ENCODE results near the gene TLE3. TPM values are rescaled to one million over a fixed set of nuclear protein-coding genes. Genes with fewer than 3 reads are reported as not detected.

TLE3 gene
- total and polyA plus RNA-seq, 2 experiments from 2014 or later = 20.5 to 38.2 TPM

DNA sequence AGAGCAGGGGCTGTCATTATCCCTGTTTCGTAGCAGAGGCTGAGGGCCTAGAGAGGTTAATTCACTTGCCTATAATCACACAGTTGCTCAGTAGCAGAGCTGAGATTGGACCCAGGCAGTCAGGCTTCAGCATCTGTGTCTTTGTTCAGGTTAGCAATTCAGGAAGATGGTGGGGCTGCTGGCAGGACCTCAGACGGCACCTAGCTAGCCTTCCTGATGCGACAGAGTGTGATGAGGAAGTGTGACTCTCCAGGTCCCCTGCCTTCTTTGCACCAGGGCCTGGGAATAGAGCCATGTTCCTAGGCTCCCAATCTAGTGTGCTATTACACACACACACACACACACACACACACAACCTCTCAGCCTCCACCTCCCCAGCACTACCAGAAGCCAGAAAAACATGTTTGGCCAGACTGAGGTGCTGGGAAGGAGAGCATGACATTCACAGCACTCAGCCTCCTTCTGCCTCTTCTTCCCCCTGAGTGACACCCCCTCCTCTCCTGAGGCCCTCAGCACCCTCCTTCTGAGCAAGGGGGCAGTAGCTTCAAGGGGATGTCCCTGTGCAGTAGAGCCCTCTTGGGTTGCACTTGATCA lies 88.9 kb downstream of the TLE3 start:
- no peak overlapping the region for H3K27ac ChIP-seq
- H3K9me3 ChIP-seq (ENCODE audit: low read depth) = no peaks in the 10 kb centered on the region
- TF ChIP-seq, protein P1, sequence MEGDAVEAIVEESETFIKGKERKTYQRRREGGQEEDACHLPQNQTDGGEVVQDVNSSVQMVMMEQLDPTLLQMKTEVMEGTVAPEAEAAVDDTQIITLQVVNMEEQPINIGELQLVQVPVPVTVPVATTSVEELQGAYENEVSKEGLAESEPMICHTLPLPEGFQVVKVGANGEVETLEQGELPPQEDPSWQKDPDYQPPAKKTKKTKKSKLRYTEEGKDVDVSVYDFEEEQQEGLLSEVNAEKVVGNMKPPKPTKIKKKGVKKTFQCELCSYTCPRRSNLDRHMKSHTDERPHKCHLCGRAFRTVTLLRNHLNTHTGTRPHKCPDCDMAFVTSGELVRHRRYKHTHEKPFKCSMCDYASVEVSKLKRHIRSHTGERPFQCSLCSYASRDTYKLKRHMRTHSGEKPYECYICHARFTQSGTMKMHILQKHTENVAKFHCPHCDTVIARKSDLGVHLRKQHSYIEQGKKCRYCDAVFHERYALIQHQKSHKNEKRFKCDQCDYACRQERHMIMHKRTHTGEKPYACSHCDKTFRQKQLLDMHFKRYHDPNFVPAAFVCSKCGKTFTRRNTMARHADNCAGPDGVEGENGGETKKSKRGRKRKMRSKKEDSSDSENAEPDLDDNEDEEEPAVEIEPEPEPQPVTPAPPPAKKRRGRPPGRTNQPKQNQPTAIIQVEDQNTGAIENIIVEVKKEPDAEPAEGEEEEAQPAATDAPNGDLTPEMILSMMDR (IDR thresholded peaks at IDR 0.05; ENCODE audit: low read depth, low read length) = no peak
- no peak overlapping the region for H3K4me3 ChIP-seq
- no peak for DNase-seq (ENCODE audit: low read depth in 1 of 2, low spot score in 1 of 2)
- no peaks in the 10 kb centered on the region for H3K36me3 ChIP-seq
- H3K4me1 ChIP-seq (ENCODE audit: low read depth) = no peaks in the 10 kb centered on the region
- H3K27me3 ChIP-seq = peaks cover 38% of the 10 kb centered on the region

DNA sequence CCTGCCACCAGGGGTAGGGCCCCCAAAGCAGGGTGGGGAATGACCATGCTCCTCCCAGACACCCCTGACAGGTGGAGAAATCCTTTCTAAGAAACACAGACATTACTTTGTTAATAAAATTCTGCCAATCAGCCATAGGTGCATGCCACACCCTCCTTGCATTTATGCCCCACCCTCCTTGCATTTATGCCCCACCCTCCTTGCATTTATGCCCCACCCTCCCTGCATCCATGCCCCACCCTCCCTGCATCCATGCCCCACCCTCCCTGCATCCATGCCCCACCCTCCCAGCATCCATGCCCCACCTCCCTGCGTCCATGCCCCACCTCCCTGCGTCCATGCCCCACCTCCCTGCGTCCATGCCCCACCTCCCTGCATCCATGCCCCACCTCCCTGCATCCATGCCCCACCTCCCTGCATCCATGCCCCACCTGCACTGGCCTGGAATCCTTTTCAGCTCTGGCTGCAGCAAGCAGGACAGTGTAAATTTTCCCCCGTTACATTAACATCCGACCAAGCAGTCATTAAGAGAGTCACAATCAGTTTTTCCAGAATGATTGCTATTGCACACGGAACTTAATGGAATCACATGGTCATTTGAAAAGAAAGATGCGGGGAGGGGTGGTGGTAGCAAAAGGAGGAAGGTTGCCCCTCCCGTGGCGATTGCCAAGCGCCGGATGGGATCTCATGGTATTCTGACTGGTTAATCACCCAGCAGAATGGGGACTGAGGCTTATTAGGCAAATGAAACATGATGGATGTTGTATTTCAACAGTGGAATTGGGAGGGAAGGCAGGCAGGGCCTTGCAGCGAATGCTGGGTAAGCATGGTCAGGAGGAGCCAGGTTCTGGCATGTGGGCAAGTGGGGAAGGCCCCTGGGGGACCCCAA lies 91.2 kb downstream of the TLE3 start:
- Histone ChIP-seq H3K4me3 (no peak overlapping the region), H3K27me3 (peaks cover 38% of the 10 kb centered on the region), H3K27ac (no peak overlapping the region), H3K9me3 (ENCODE audit: low read depth) (no peaks in the 10 kb centered on the region), H3K4me1 (ENCODE audit: low read depth) (no peaks in the 10 kb centered on the region), H3K36me3 (no peaks in the 10 kb centered on the region)
- DNase-seq (ENCODE audit: low read depth in 1 of 2, low spot score in 1 of 2) = no peak
- TF ChIP-seq, protein P1 (IDR thresholded peaks at IDR 0.05; ENCODE audit: low read depth, low read length) = no peak

DNA sequence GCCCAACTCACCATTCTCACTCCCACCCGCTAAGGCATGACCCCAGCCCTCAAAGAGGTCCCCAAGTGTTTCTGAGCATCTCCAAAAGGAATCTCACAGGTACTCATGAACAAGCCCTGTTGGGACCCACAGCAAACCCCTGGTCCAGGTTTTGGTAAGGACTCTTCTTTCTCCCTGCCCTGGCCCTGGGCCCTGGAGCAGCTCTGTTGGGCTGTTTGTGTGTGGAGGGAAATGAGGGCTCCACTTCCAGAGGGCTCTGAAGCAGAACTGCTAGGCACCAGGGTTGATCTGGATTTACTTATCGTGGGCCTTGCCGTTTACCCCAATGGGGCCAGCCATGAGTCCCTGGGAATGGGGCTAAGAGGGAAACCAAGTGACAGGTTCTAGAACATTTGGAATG lies 92.9 kb downstream of the TLE3 start:
- Histone ChIP-seq H3K4me1 (ENCODE audit: low read depth) (no peaks in the 10 kb centered on the region), H3K27me3 (peaks cover 37% of the 10 kb centered on the region), H3K36me3 (no peaks in the 10 kb centered on the region), H3K27ac (no peak overlapping the region), H3K9me3 (ENCODE audit: low read depth) (no peaks in the 10 kb centered on the region), H3K4me3 (no peak overlapping the region)
- TF ChIP-seq, protein P1 (IDR thresholded peaks at IDR 0.05; ENCODE audit: low read depth, low read length) = no peak
- DNase-seq (ENCODE audit: low read depth in 1 of 2, low spot score in 1 of 2) = no peak

DNA sequence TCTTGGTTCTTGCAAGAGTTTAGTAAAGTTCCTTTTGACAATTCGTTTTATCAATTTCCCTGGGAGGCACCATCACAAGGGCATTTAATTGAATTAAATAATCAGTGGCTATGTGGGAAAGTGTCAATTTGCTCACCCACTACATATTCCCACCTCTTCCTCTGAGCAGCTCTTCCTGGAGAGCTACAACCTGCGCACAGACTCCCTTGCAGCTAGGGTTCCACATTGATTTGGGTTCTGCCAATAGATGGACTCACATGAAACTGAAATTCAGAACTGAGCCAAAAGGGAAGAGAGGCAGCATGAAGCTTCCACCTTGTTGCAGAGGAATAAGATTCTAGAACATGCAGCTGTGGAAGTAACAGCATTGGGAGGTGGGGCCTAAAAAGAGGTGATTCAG lies 94.8 kb downstream of the TLE3 start:
- H3K36me3 ChIP-seq = no peaks in the 10 kb centered on the region
- no peak for DNase-seq (ENCODE audit: low read depth in 1 of 2, low spot score in 1 of 2)
- H3K4me1 ChIP-seq (ENCODE audit: low read depth) = no peaks in the 10 kb centered on the region
- no peaks in the 10 kb centered on the region for H3K9me3 ChIP-seq (ENCODE audit: low read depth)
- H3K27me3 ChIP-seq = peaks cover 23% of the 10 kb centered on the region
- no peak overlapping the region for H3K4me3 ChIP-seq
- TF ChIP-seq, protein P1 (IDR thresholded peaks at IDR 0.05; ENCODE audit: low read depth, low read length) = no peak
- no peak overlapping the region for H3K27ac ChIP-seq

DNA sequence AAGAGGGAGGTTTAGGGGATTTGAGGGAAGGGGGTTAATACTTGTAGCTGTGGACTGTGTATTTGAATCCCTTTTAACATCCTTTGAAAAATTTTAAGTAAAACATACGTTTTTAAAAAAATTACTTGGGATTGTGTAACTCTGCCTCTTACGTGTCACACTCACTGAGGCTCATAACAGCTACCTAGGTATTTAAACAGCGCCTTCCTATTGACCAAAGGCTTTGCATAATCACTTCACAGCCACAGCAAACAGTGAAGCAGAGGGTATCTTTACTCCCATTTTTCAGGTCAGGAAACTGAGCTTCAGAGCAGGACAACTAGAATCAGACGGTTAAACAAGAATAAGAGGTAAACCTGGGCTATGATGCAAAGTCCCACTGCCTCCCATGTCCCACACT lies 95.9 kb downstream of the TLE3 start:
- Histone ChIP-seq H3K27ac (no peak overlapping the region), H3K4me1 (ENCODE audit: low read depth) (no peaks in the 10 kb centered on the region), H3K27me3 (peaks cover 13% of the 10 kb centered on the region), H3K9me3 (ENCODE audit: low read depth) (no peaks in the 10 kb centered on the region), H3K36me3 (no peaks in the 10 kb centered on the region), H3K4me3 (no peak overlapping the region)
- no peak for DNase-seq (ENCODE audit: low read depth in 1 of 2, low spot score in 1 of 2)
- TF ChIP-seq, protein P1 (IDR thresholded peaks at IDR 0.05; ENCODE audit: low read depth, low read length) = no peak
